H1 (cell line): ENCODE data around the gene MYH10.

Source experiments
- ATF2 ChIP-seq: IDR thresholded peaks from 2 replicates; pipeline ENCODE4 v1.6.1; 2012; ENCODE audit warnings: low read length, inconsistent platforms
- CBX5 ChIP-seq: fragments of 300-800, 300-1000 bp; sonication (generic); IDR thresholded peaks from 2 replicates; pipeline ENCODE4 v1.7.1; 2016; ENCODE audit warnings: antibody characterized with exemption, low read length, low read depth
- CTCF ChIP-seq, 3 experiments: IDR thresholded peaks; 1 replicate in 2 of 3; 2 replicates in 1 of 3; pipeline versions ENCODE4 v1.5.1 to v1.6.1; 2011; ENCODE audit warnings: low read length in 3 of 3, mild to moderate bottlenecking in 3 of 3, inconsistent platforms in 2 of 3, low read depth in 1 of 3, moderate library complexity in 1 of 3; ENCODE audit not compliant: insufficient read depth in 1 of 3; ENCODE audit errors: control extremely low read depth in 1 of 3
- EZH2 ChIP-seq: fragments of 200-600 bp; sonication (generic); IDR thresholded peaks from 2 replicates; pipeline ENCODE4 v1.7.1; 2012; ENCODE audit warnings: low read depth, mild to moderate bottlenecking, moderate library complexity, low read length, inconsistent platforms; ENCODE audit not compliant: severe bottlenecking
- MAX ChIP-seq: IDR thresholded peaks from 2 replicates; pipeline ENCODE4 v1.6.1; 2012; ENCODE audit warnings: inconsistent platforms
- RAD21 ChIP-seq, 2 experiments: IDR thresholded peaks in 1 of 2; conservative IDR thresholded peaks in 1 of 2; 2 replicates each; pipeline ENCODE4 v1.6.1; 2011; ENCODE audit warnings: low read depth in 2 of 2, low read length in 2 of 2, improper control_type of control experiment in 1 of 2, inconsistent platforms in 1 of 2, mild to moderate bottlenecking in 1 of 2, moderate library complexity in 1 of 2
- SIN3A ChIP-seq, 2 experiments: IDR thresholded peaks in 1 of 2; conservative IDR thresholded peaks in 1 of 2; 2 replicates each; pipeline ENCODE4 v1.6.1; 2011 to 2012; ENCODE audit warnings: low read length in 2 of 2, improper control_type of control experiment in 1 of 2, low read depth in 1 of 2, mild to moderate bottlenecking in 1 of 2
- SUZ12 ChIP-seq: fragments of 200-600 bp; sonication (generic); IDR thresholded peaks from 2 replicates; pipeline ENCODE4 v1.6.1; 2012; ENCODE audit warnings: mild to moderate bottlenecking, inconsistent platforms, low read length, moderate library complexity, mixed read lengths

GRCh38 chr17:8576559-8577294, 53.8 kb downstream of the MYH10 start:
- no peak for TF ChIP-seq SIN3A (conservative IDR thresholded peaks at IDR 0.05 in 1 of 2, IDR thresholded peaks at IDR 0.05 in 1 of 2; ENCODE audit: low read depth in 1 of 2, low read length in 2 of 2)
- no peak for TF ChIP-seq ATF2
- TF ChIP-seq CTCF (IDR thresholded peaks at IDR 0.05; ENCODE audit: control extremely low read depth in 1 of 3, insufficient read depth in 1 of 3, low read depth in 1 of 3, low read length in 3 of 3): no peak
- no peak for TF ChIP-seq RAD21 (IDR thresholded peaks at IDR 0.05 in 1 of 2, conservative IDR thresholded peaks at IDR 0.05 in 1 of 2; ENCODE audit: low read depth in 2 of 2, low read length in 2 of 2)
- TF ChIP-seq EZH2: no peak
- no peak for TF ChIP-seq MAX
- no peak for TF ChIP-seq SUZ12
- TF ChIP-seq CBX5: no peak
